ENCODE measurements around the gene CLDN14. TPM values are rescaled to one million over a fixed set of nuclear protein-coding genes. Genes with fewer than 3 reads are reported as not detected.

CLDN14 gene, protein sequence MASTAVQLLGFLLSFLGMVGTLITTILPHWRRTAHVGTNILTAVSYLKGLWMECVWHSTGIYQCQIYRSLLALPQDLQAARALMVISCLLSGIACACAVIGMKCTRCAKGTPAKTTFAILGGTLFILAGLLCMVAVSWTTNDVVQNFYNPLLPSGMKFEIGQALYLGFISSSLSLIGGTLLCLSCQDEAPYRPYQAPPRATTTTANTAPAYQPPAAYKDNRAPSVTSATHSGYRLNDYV
- total RNA-seq (not detected), polyA plus RNA-seq (under 1 TPM in 1 of 2 donors, not detected in 1; 0.15 TPM)
- long read RNA-seq, donor 1 = 0 reads
- long read RNA-seq, donor 2 = 0 reads
- long read RNA-seq, donor 3 = 0 reads

- Histone ChIP-seq H3K27me3 (no peaks in the 10 kb centered on the region), H3K4me1 (ENCODE audit: insufficient read depth) (peaks cover 3% of the 10 kb centered on the region), H3K9me3 (no peaks in the 10 kb centered on the region), H3K4me3 (no peak within 1 kb of the TSS), H3K27ac (no peak within 1 kb of the TSS), H3K36me3 (no peaks in the 10 kb centered on the region)
- WGBS, 3 donors = 68 to 79% (median 76%) methylated on average over 25 of the region's 25 CpGs
- intact Hi-C loops (cut with DNase I) = no loop called here
- TF ChIP-seq EP300 (IDR thresholded peaks at IDR 0.05) (no peak), POLR2A (IDR thresholded peaks at IDR 0.05) (no peak)
- TF ChIP-seq, protein P1, sequence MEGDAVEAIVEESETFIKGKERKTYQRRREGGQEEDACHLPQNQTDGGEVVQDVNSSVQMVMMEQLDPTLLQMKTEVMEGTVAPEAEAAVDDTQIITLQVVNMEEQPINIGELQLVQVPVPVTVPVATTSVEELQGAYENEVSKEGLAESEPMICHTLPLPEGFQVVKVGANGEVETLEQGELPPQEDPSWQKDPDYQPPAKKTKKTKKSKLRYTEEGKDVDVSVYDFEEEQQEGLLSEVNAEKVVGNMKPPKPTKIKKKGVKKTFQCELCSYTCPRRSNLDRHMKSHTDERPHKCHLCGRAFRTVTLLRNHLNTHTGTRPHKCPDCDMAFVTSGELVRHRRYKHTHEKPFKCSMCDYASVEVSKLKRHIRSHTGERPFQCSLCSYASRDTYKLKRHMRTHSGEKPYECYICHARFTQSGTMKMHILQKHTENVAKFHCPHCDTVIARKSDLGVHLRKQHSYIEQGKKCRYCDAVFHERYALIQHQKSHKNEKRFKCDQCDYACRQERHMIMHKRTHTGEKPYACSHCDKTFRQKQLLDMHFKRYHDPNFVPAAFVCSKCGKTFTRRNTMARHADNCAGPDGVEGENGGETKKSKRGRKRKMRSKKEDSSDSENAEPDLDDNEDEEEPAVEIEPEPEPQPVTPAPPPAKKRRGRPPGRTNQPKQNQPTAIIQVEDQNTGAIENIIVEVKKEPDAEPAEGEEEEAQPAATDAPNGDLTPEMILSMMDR (IDR thresholded peaks at IDR 0.05) = no peak
- DNase-seq = no peak
Measured at GRCh38 chr21:36479415-36480402, at the start of gene CLDN14. Gene CLDN14, minus strand, starts transcription at chr21:36480122. Its CDS starts 18,427 bp downstream, at chr21:36461695.

- TF ChIP-seq POLR2A (IDR thresholded peaks at IDR 0.05) (no peak), EP300 (IDR thresholded peaks at IDR 0.05) (no peak)
- TF ChIP-seq, protein P1 (IDR thresholded peaks at IDR 0.05) = no peak
- H3K27me3 ChIP-seq = no peaks in the 10 kb centered on the region
- no peak overlapping the region for H3K27ac ChIP-seq
- H3K4me3 ChIP-seq = no peak overlapping the region
- no peaks in the 10 kb centered on the region for H3K36me3 ChIP-seq
- no peak for DNase-seq
- 52 to 64% (median 61%) methylated on average over 6 of the region's 6 CpGs for WGBS, 3 donors
- no peaks in the 10 kb centered on the region for H3K9me3 ChIP-seq
- intact Hi-C loops (cut with DNase I) = no loop called here
- H3K4me1 ChIP-seq (ENCODE audit: insufficient read depth) = no peaks in the 10 kb centered on the region
Measured at GRCh38 chr21:36528716-36529115, 48.8 kb upstream of the CLDN14 start.

GRCh38 chr21:36527317-36527716 is 47.4 kb upstream of the CLDN14 start:
- no peaks in the 10 kb centered on the region for H3K4me1 ChIP-seq (ENCODE audit: insufficient read depth)
- no peak overlapping the region for H3K4me3 ChIP-seq
- 90 to 91% (median 91%) methylated on average over 6 of the region's 6 CpGs for WGBS, 3 donors
- no peaks in the 10 kb centered on the region for H3K9me3 ChIP-seq
- no peaks in the 10 kb centered on the region for H3K27me3 ChIP-seq
- TF ChIP-seq POLR2A (IDR thresholded peaks at IDR 0.05) (no peak), EP300 (IDR thresholded peaks at IDR 0.05) (no peak)
- TF ChIP-seq, protein P1 (IDR thresholded peaks at IDR 0.05) = no peak
- H3K27ac ChIP-seq = no peak overlapping the region
- intact Hi-C loops (cut with DNase I) = no loop called here
- DNase-seq = no peak
- H3K36me3 ChIP-seq = no peaks in the 10 kb centered on the region

DNA sequence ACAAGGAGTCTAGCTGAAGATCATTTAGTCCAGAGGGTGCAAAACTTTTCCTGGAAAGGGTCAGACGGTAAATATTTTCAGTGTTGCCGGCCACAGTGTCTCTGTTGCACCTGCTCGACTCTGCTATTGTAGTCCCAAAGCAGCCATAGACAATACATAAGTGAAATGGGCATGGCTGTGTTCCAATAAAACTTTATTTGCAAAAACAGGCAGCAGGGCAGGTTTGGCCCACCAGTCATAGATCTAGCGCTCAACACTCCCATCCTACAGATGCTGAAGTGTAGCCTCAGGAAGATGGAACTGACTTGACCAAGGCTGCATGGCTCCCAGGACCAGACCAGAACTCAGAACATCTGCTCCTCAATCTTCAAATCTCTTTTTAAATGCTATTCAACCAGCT is 46.2 kb upstream of the CLDN14 start:
- no peaks in the 10 kb centered on the region for H3K27me3 ChIP-seq
- WGBS, 3 donors = 95 to 96% (median 96%) methylated on average over 4 of the region's 4 CpGs
- no peak for DNase-seq
- no peaks in the 10 kb centered on the region for H3K4me1 ChIP-seq (ENCODE audit: insufficient read depth)
- no peaks in the 10 kb centered on the region for H3K9me3 ChIP-seq
- intact Hi-C loops (cut with DNase I) = no loop called here
- no peak overlapping the region for H3K4me3 ChIP-seq
- TF ChIP-seq, protein P1 (IDR thresholded peaks at IDR 0.05) = no peak
- H3K36me3 ChIP-seq = no peaks in the 10 kb centered on the region
- H3K27ac ChIP-seq = no peak overlapping the region
